Glomerular visceral epithelial cell (primary cell): Measurements from ENCODE around the gene ATP12A.

ENCODE experiments used
- DNase-seq: peaks from one replicate; pipeline ENCODE4 v3.0.0-alpha.2; 2016; ENCODE audit errors: extremely low spot score

The ATP12A gene

GRCh38 chr13:24663089-24663395 is 17.2 kb upstream of the ATP12A start:
- no peak for DNase-seq

DNA sequence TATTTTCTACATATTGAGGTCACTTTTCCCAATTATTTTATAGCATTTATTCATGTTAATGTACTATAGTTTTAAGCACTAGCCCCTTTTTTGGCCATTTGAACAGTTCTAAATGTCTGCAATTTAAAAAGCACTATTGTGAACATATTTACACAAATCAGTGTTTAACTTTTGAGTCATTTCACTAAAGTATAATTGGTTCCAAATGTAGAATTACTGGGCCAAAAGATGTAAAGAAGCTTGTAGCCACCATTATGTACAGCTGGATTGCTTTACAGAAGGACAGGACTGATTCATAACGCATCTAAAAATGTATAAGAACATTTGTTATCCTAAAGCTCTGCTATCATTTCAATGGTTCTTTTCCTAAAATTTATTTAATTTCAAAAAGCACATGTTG is 16.6 kb upstream of the ATP12A start:
- DNase-seq: no peak

- DNase-seq: peak; percentile 78
These were observed 15.3 kb upstream of the ATP12A start for GRCh38 chr13:24664726-24665409.

DNA sequence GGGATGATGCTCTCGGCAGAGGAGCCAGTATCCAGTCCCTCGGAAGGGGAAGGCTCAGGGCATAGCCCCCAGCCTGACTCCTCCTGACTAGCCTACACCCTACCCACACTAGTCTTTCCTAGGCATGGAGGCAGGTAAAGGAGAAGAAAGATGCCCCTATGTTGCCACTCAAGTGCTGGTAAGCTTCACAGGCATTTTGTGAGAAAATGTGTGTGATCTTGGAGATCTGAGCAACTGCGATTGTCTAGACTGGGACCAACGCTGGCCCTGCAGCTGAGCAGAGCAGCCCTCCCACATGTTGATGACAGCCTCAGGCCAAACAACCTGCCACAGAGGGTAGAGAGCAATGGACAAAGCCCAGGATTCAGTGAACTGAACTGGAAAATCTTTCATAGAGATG is 11.7 kb upstream of the ATP12A start:
- no peak for DNase-seq

GRCh38 chr13:24668955-24669582 is 11.1 kb upstream of the ATP12A start:
- DNase-seq: peak; percentile 20

- DNase-seq: no peak
These were observed 10.0 kb upstream of the ATP12A start for GRCh38 chr13:24670174-24670573.

GRCh38 chr13:24670961-24671381 is 9.2 kb upstream of the ATP12A start:
- peak; percentile 47 for DNase-seq

DNA sequence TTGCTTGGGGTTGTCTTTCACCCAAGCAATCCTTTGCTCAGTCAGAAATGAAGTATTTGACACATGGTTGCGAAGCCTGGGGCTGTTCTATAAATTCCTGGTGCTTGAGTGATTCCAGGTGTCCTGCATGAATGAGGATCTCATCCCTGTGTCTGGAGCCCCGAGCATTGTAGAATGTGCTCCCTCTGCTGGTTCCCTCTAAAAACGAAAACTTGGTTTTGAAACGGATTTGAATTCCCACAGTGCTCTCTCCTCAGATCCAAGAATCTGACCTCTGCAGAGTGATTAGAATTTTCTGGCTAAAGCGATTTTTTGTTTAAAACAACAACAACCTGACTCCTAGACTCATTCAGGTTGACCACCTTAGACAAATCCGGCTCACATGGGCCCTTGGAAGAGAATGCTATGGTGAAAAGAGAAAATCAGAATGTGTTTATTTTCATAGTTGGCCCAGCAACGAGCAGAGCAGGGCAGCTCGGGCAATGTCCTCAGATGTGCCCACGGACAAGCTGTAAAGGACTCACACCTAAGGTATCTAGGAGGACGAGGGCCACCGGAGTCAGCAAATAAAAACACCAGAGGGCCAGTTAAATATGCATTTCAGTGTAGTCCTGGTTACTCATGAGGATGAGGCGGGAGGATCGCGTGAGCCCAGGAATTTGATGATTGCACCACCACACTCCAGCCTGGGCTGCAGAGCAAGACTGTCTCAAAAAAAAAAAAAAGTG is 8.7 kb upstream of the ATP12A start:
- DNase-seq: peak; percentile 76

- peak; percentile 28 for DNase-seq
These were observed 7.8 kb upstream of the ATP12A start for GRCh38 chr13:24672141-24673132.

- no peak for DNase-seq
These were observed 4.2 kb upstream of the ATP12A start for GRCh38 chr13:24675806-24676570.

GRCh38 chr13:24678151-24678550 is 2.1 kb upstream of the ATP12A start:
- no peak for DNase-seq

DNA sequence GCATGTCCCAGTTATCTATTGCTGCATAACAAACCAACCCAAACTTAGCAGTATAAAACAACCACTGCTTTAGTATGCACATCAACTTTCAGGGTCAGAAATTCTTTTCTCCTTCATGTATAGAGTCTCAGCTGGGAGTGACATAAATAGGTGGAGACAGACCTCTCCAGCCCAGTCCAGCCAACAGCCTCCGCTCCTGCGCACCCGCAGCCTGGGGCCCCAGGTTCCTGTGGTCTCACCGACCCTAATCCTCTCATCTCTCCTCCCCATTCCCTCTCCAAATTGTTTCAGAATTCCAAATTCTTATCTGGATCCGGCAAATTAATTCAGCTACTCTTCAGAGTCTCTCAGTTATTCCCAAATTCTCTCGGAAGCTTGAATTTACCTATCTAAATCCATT is 522 bp upstream of the ATP12A start:
- no peak for DNase-seq

DNA sequence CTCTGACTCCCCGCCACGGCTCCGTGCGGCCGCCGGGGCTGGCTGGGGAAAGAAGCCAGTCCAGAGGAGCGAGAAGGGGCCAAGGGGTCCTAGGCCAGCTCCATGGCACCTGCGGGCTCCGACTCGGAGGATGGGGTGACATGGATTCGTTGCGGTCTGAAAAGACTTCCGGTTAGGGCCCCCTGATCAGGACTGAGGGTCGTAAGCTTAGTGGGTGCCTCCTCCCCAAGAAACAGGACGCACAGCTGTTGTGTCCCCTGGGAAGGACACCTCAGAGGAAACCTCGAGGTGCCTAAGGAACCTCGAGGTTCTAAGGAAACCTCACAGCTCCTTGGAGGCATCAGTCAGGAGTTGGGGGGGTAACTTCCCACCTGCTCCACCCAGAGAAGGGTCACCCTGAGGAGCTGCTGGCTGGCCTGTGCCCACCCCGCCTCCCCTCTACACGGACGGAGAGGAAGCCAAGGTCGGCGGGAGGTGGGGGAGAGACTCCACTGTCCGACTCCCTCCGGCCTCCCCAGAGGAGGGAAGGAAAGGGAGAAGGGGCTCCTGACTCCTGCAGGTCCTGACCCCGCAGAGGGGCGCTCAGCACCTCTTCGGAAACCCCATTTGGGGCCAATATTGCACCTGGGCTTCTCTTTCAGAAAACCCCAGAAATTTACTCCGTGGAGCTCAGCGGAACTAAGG is 855 bp downstream of the ATP12A start:
- DNase-seq: no peak

GRCh38 chr13:24681930-24682329 is 1.7 kb downstream of the ATP12A start:
- DNase-seq: no peak

- no peak for DNase-seq
These were observed 2.1 kb downstream of the ATP12A start for GRCh38 chr13:24682353-24682752.

DNA sequence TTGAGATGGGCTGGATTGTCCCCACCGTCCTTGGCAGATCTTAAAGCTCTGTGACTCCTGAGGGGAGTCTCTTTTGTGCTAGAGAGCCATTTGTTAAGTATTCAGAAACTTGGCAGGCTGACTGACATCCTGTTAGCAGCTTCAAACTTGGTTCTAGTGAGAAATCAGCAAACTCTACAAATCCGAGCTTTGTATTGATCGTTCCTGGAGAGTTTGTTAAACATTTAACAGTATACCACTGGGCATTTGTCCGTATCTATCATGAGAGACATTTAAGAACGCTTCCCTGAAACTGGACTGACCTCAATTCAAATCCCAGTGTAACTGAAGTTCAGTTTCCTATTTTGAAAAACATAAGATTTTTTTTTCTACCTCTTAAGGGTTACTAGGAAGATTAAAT is 3.1 kb downstream of the ATP12A start:
- DNase-seq: no peak

DNA sequence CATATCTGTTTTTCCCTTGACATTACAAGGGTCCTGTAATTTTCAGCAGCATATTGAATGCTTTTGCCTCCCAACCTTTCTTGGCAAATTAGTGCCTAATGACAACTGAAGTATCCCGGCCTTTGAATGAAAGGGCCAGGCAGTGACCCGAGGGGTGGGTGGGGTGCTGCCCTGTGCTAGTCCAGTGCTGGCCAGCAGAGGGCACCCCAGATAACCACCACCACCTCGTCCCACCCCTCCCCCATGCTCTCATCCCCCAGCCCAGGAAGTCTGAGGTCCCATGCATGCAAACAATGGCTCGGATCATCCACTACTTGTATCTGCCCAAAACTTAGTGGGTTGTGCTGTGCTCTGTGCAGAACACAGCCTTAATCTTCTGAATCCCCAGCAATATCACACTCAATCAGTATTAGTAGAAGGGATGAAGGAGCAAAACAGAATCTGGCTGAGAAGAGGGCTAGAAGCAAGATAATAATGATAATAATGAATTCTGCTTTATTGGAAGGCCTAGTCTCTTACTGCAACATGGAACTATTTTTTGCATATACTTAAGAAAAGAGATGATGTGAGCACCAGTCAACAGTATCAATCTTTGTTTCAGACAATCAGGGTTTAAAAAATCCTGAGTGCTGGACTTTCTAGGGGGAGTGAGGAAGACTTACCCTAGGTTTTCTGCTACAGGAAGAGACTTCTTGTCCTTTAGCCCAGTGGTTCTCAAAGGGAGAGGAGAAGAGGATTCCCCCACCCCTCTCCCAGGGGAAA is 3.8 kb downstream of the ATP12A start:
- DNase-seq: peak; percentile 41

DNA sequence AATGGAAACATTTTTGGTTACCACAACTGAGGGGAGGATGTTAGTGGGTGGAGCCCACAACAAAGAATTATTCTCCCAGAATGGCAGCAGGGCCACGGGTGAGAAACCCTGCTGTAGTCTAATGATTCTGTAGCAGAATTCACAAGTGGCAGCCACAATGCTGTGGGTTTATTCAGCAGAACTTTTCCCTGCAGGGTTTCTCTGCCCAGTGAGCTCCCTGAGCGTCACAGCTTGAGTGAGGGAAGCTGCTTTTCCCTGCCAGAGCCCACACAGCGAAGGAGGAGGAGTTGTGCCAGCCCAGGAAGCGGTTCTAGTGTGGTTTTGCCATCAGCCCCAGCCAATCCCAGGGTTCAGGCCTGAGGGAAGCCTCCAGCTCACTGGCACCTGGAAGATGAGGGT is 4.4 kb downstream of the ATP12A start:
- no peak for DNase-seq

DNA sequence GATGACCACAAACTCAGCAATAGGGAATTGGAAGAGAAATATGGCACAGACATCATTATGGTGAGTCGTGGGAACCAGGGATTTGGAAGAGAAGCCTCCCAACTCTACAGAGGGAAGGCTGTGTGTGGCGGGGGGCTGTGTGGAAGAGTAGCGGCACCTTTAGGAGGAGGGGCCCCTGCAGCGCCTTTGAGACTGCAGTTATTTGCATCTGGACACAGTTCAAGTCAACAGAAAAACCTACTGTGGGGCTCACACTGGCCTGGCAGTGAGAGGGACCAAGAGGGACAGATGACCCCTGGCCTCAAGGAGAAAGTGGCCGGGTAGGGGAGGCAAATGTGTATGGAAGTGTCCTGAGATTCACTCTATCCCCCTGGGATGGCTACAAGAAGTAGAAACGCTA is 5.1 kb downstream of the ATP12A start:
- no peak for DNase-seq

DNA sequence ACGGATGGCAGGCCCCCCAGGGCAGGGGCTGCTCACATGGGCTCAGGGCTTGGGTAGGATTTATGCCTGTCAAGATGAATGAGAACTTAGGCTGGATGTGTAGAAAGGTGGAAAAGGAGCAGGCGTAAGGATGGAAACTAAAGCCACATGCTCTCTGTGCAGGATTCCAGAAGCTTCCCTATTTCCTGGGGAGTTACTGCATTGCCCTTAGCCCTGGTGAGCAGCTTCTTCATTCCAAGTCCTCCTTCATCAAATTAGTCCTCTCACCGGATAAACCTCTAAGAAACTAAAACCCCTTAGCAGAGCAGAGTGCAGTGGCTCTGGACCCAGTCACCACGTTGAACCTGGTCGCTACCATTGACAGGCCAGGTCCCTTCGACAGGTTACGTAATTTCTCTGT is 7.4 kb downstream of the ATP12A start:
- DNase-seq: no peak
